ENCODE data around the gene DYNLRB1.
"Not testable (repeated sequence)": the region's sequence is repeated elsewhere in the genome, so short reads cannot be mapped to it uniquely, and the experiment has no call there.

DYNLRB1 gene

GRCh38 chr20:34512955-34513419 lies 3.2 kb upstream of the DYNLRB1 start:
- DNase-seq (ENCODE audit: low read depth) = no peak
- H3K4me3 ChIP-seq (ENCODE audit: low read depth, low read length) = no peak overlapping the region
- TF ChIP-seq CTCF (IDR thresholded peaks at IDR 0.05; ENCODE audit: control insufficient read depth, extremely low read depth, insufficient read depth) = no peak

GRCh38 chr20:34514034-34514433 lies 2.2 kb upstream of the DYNLRB1 start:
- H3K4me3 ChIP-seq (ENCODE audit: low read depth, low read length); DNase-seq (ENCODE audit: low read depth): not testable (repeated sequence)

DNA sequence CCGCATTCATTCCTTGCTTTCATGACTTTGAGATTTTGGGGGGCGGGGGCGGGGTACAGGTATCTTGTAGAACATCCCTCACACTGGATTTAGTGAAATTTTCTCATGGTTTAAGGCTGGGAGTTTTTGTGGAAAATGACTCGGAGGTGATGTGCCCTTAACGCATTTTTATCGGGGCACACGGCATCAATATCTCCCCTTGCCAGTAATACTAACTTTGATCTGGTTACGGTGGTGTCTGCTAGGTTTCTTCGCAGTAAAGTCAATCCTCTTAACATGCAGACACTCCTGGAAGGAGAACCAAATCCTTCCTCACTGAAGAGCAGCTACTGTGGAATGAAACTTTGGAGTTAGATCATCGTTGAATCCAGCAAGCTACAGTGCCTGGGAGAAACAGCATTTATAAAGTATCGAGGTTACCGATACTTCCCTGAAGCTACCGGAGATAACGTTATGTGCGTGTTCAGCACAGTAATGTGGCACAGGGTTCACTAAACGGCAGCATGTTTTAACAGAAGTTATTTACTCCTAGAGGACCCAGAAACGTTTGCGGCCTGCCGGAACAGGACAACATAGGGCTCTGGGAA lies 1.2 kb upstream of the DYNLRB1 start:
- no peak for TF ChIP-seq CTCF (IDR thresholded peaks at IDR 0.05; ENCODE audit: control insufficient read depth, extremely low read depth, insufficient read depth)
- no peak for DNase-seq (ENCODE audit: low read depth)
- no peak overlapping the region for H3K4me3 ChIP-seq (ENCODE audit: low read depth, low read length)

- DNase-seq (ENCODE audit: low read depth) = no peak
- peak overlapping the region; percentile 80 for H3K4me3 ChIP-seq (ENCODE audit: low read depth, low read length)
- TF ChIP-seq CTCF (IDR thresholded peaks at IDR 0.05; ENCODE audit: control insufficient read depth, extremely low read depth, insufficient read depth) = no peak
Measured at GRCh38 chr20:34515484-34516246, 557 bp upstream of the DYNLRB1 start.

- DNase-seq (ENCODE audit: low read depth) = no peak
- TF ChIP-seq CTCF (IDR thresholded peaks at IDR 0.05; ENCODE audit: control insufficient read depth, extremely low read depth, insufficient read depth) = no peak
- H3K4me3 ChIP-seq (ENCODE audit: low read depth, low read length) = peak overlapping the region; percentile 80
Measured at GRCh38 chr20:34517114-34517505, 888 bp downstream of the DYNLRB1 start.

- not testable (repeated sequence) for H3K4me3 ChIP-seq (ENCODE audit: low read depth, low read length); DNase-seq (ENCODE audit: low read depth)
Measured at GRCh38 chr20:34518863-34519262, 2.6 kb downstream of the DYNLRB1 start.

DNA sequence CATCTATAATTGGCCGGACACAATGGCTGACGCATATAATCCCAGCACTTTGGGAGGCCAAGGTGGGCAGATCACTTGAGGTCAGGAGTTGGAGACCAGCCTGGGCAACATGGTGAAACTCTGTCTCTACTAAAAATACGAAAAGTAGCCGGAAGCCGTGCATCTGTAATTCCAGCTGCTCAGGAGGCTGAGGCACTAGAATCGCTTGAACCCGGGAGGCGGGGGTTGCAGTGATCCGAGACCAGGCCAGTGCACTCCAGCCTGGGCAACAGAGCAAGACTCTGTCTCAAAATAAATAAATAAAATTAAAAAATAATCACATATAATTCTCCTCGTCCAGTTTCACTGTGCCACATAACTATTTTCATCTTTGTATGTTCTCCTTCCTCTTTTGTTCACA lies 3.6 kb downstream of the DYNLRB1 start:
- DNase-seq (ENCODE audit: low read depth); H3K4me3 ChIP-seq (ENCODE audit: low read depth, low read length): not testable (repeated sequence)

GRCh38 chr20:34522969-34523871 lies 7.0 kb downstream of the DYNLRB1 start:
- TF ChIP-seq CTCF (IDR thresholded peaks at IDR 0.05; ENCODE audit: control insufficient read depth, extremely low read depth, insufficient read depth) = peak; percentile 61
- no peak for DNase-seq (ENCODE audit: low read depth)
- no peak overlapping the region for H3K4me3 ChIP-seq (ENCODE audit: low read depth, low read length)

Measured in LNCaP clone FGC (cell line).